ENCODE results near the gene ESYT1. TPM values are rescaled to one million over a fixed set of nuclear protein-coding genes. Genes with fewer than 3 reads are reported as not detected.
A peak's percentile ranks its signal among the peaks of the same experiment; 100 is the strongest.

The ESYT1 gene
- total and polyA plus RNA-seq, 10 of the 15 experiments (the other 5 are each of a cell fraction or from before 2014, with no cell fraction given) = 47.5 to 120 (median 87.1) TPM

GRCh38 chr12:56114084-56114483 is 14.0 kb upstream of the ESYT1 start:
- DNase-seq (ENCODE audit: low read depth, low spot score) = no peak
- Histone ChIP-seq H3K27ac (ENCODE audit: control insufficient read depth, insufficient read depth) (no peak overlapping the region), H3K4me3 (no peak overlapping the region), H3K27me3 (replicated peaks in 1 of 2; ENCODE audit: control insufficient read depth in 2 of 2, insufficient read depth in 2 of 2, low read length in 1 of 2) (no peaks in the 10 kb centered on the region), H4K20me1 (ENCODE audit: control insufficient read depth, insufficient read depth) (no peaks in the 10 kb centered on the region), H3K9ac (ENCODE audit: control insufficient read depth, insufficient read depth, low read length) (no peak overlapping the region), H3K4me1 (ENCODE audit: control insufficient read depth, insufficient read depth, low read length) (peaks cover 6% of the 10 kb centered on the region), H3K36me3 (ENCODE audit: control insufficient read depth in 2 of 2, insufficient read depth in 2 of 2, low read length in 1 of 2) (peaks cover 14 to 21% of the 10 kb centered on the region in 2 experiments), H3K79me2 (ENCODE audit: control insufficient read depth, insufficient read depth, low read length) (peaks cover 22% of the 10 kb centered on the region), H3K4me2 (ENCODE audit: control insufficient read depth, insufficient read depth) (no peak overlapping the region), H3K9me3 (replicated peaks; ENCODE audit: control insufficient read depth, insufficient read depth, low read length) (no peaks in the 10 kb centered on the region), H2AFZ (ENCODE audit: control insufficient read depth, low read depth, low read length) (no peak overlapping the region)
- intact Hi-C loops (cut with micrococcal nuclease; ENCODE audit: unreplicated experiment) = no loop called here
- no peak for FAIRE-seq
- WGBS (ENCODE audit: insufficient coverage, insufficient replicate concordance, low lambda C conversion rate, missing lambda C conversion rate) = 100% methylated on average over 1 of the region's 1 CpG
- POLR2A ChIA-PET = interaction anchor here (0.6 kb wide), 1 partner anchor 556 kb away, joined by 3 read pairs; no protein-coding TSS in a partner anchor
- no peak for TF ChIP-seq PBX3 (IDR thresholded peaks at IDR 0.05; ENCODE audit: insufficient replicate concordance, low read depth, low read length)
- TF ChIP-seq POLR2AphosphoS5 (IDR thresholded peaks at IDR 0.05; ENCODE audit: low read length) = 0 out of 2 replicates have a peak, but pooled peaks have one; percentile 14
- in situ Hi-C loops (cut with MboI) = no loop called here
- CTCF ChIA-PET = no interaction called here
- ATAC-seq = no peak
- RAD21 ChIA-PET (ENCODE audit: unreplicated experiment) = no interaction called here
- no TSS peak for BruUV-seq (replicated peaks)
- SMC1A ChIA-PET (ENCODE audit: uncharacterized antibody, unreplicated experiment) = interaction anchor here (0.7 kb wide), 1 partner anchor 375 kb away, joined by 3 read pairs; no protein-coding TSS in a partner anchor

GRCh38 chr12:56115329-56115728 is 12.7 kb upstream of the ESYT1 start:
- intact Hi-C loops (cut with micrococcal nuclease; ENCODE audit: unreplicated experiment) = loop anchor here (5.0 kb wide), 7 partner anchors 37 to 572 kb away; partner anchors contain the start of genes CNPY2, DNAJC14, MYL6B and PTGES3
- no peaks in the 10 kb centered on the region for H3K27me3 ChIP-seq (replicated peaks in 1 of 2; ENCODE audit: control insufficient read depth in 2 of 2, insufficient read depth in 2 of 2, low read length in 1 of 2)
- FAIRE-seq = no peak
- ChIA-PET POLR2A (interaction anchor here (0.5 to 5.5 kb wide), 5 partner anchors 9 to 323 kb away, joined by 3 to 95 read pairs (median 4); partner anchors contain the start of genes PA2G4, RAB5B and RNF41), SMC1A (ENCODE audit: uncharacterized antibody, unreplicated experiment) (interaction anchor here (0.7 to 1.2 kb wide), 5 partner anchors 8 to 233 kb away, joined by 3 to 7 read pairs (median 3); partner anchors contain the start of gene PA2G4), RAD21 (ENCODE audit: unreplicated experiment) (interaction anchor here (1.0 to 1.5 kb wide), 3 partner anchors 10 to 118 kb away, joined by 3 to 4 read pairs (median 4); partner anchors contain the start of genes SMARCC2 and SUOX), CTCF (interaction anchor here (0.7 to 2.9 kb wide), 2 partner anchors 11 to 338 kb away, joined by 3 to 25 read pairs; partner anchors contain the start of gene PA2G4)
- no peaks in the 10 kb centered on the region for H4K20me1 ChIP-seq (ENCODE audit: control insufficient read depth, insufficient read depth)
- no peak for ATAC-seq
- H3K4me1 ChIP-seq (ENCODE audit: control insufficient read depth, insufficient read depth, low read length) = peaks cover 15% of the 10 kb centered on the region
- TF ChIP-seq CEBPB (IDR thresholded peaks at IDR 0.05; ENCODE audit: borderline replicate concordance in 1 of 2, low read depth in 2 of 2, low read length in 2 of 2) (no peak), POLR2A (IDR thresholded peaks at IDR 0.05; ENCODE audit: low read depth, low read length) (no peak), ZNF687 (IDR thresholded peaks at IDR 0.05) (no peak), TBL1XR1 (IDR thresholded peaks at IDR 0.05; ENCODE audit: low read depth, low read length) (no peak), SUPT20H (IDR thresholded peaks at IDR 0.05; ENCODE audit: borderline replicate concordance, control insufficient read depth, low read depth, low read length) (no peak), USF1 (IDR thresholded peaks at IDR 0.05; ENCODE audit: borderline replicate concordance, extremely low read length, insufficient read depth, low read depth, low read length) (no peak), IKZF1 (conservative IDR thresholded peaks at IDR 0.05) (no peak)
- H3K27ac ChIP-seq (ENCODE audit: control insufficient read depth, insufficient read depth) = peak overlapping the region; percentile 79
- H3K79me2 ChIP-seq (ENCODE audit: control insufficient read depth, insufficient read depth, low read length) = peaks cover 28% of the 10 kb centered on the region
- no peaks in the 10 kb centered on the region for H3K9me3 ChIP-seq (replicated peaks; ENCODE audit: control insufficient read depth, insufficient read depth, low read length)
- WGBS (ENCODE audit: insufficient coverage, insufficient replicate concordance, low lambda C conversion rate, missing lambda C conversion rate) = 38% methylated on average over 10 of the region's 10 CpGs
- peak overlapping the region; percentile 99 for H2AFZ ChIP-seq (ENCODE audit: control insufficient read depth, low read depth, low read length)
- H3K36me3 ChIP-seq (ENCODE audit: control insufficient read depth in 2 of 2, insufficient read depth in 2 of 2, low read length in 1 of 2) = peaks cover 10 to 12% of the 10 kb centered on the region in 2 experiments
- H3K4me3 ChIP-seq = peak overlapping the region; percentile 90; the same call in 1 of the 2 replicates
- in situ Hi-C loops (cut with MboI) = no loop called here
- peak overlapping the region; percentile 75 for H3K9ac ChIP-seq (ENCODE audit: control insufficient read depth, insufficient read depth, low read length)
- BruUV-seq (replicated peaks) = no TSS peak
- H3K4me2 ChIP-seq (ENCODE audit: control insufficient read depth, insufficient read depth) = peak overlapping the region; percentile 36
- DNase-seq (ENCODE audit: low read depth, low spot score) = no peak
